Erythroblast (primary cell): ENCODE data around the gene ZNF276.

Source experiments
- GATA1 ChIP-seq: IDR thresholded peaks from 2 replicates; pipeline ENCODE4 v1.6.1; 2011; ENCODE audit warnings: low read depth, mild to moderate bottlenecking, control low read depth, low read length, moderate library complexity
- POLR2A ChIP-seq: IDR thresholded peaks from 2 replicates; pipeline ENCODE4 v1.6.1; 2011; ENCODE audit warnings: mild to moderate bottlenecking, low read length

- TF ChIP-seq POLR2A (no peak), GATA1 (no peak)
Measured at GRCh38 chr16:89744813-89745212, 23.5 kb downstream of the ZNF276 start.
